Liver (tissue), 9 donors: ENCODE data around the gene CFAP97D1. TPM values are rescaled to one million over a fixed set of nuclear protein-coding genes. Genes with fewer than 3 reads are reported as not detected.

ENCODE experiments used
- DNase-seq: peaks from one replicate; pipeline ENCODE4 v3.0.0-alpha.2; 2017; ENCODE audit warnings: low spot score
- H3K27ac ChIP-seq, 2 donors: one replicate each; pipeline ENCODE4 v1.7.0; 2013; ENCODE audit warnings: inconsistent platforms in 2 of 2, low read length in 2 of 2, control low read depth in 1 of 2, low read depth in 1 of 2, mild to moderate bottlenecking in 1 of 2
- H3K27me3 ChIP-seq, 4 donors: one replicate each; pipeline versions ENCODE4 v1.6.1 to v1.7.0; 2013; ENCODE audit warnings: low read length in 3 of 4, inconsistent platforms in 1 of 4, mild to moderate bottlenecking in 1 of 4, moderate library complexity in 1 of 4; ENCODE audit not compliant: control insufficient read depth in 4 of 4, insufficient read depth in 4 of 4
- H3K36me3 ChIP-seq, 4 donors: one replicate each; pipeline versions ENCODE4 v1.6.1 to v1.7.0; 2013; ENCODE audit warnings: low read length in 3 of 4, mild to moderate bottlenecking in 3 of 4, low read depth in 1 of 4, moderate library complexity in 1 of 4; ENCODE audit not compliant: control insufficient read depth in 4 of 4, insufficient read depth in 3 of 4
- H3K4me1 ChIP-seq, 4 donors: one replicate each; pipeline versions ENCODE4 v1.6.1 to v1.7.0; 2013; ENCODE audit warnings: low read length in 3 of 4, mild to moderate bottlenecking in 3 of 4, moderate library complexity in 1 of 4; ENCODE audit not compliant: control insufficient read depth in 4 of 4, insufficient read depth in 4 of 4
- H3K4me3 ChIP-seq, 3 donors: one replicate each; pipeline versions ENCODE4 v1.6.1 to v1.7.0; 2013; ENCODE audit warnings: low read length in 3 of 3, control low read depth in 1 of 3, low read depth in 1 of 3, mild to moderate bottlenecking in 1 of 3
- H3K9ac ChIP-seq, 2 donors: one replicate each; pipeline ENCODE4 v1.7.0; 2013; ENCODE audit warnings: low read length in 2 of 2, mild to moderate bottlenecking in 2 of 2, moderate library complexity in 2 of 2, control low read depth in 1 of 2, low read depth in 1 of 2
- H3K9me3 ChIP-seq, 4 donors: one replicate each; pipeline versions ENCODE4 v1.6.1 to v1.7.0; 2013; ENCODE audit warnings: low read length in 3 of 4; ENCODE audit not compliant: control insufficient read depth in 4 of 4
- ATF3 ChIP-seq: IDR thresholded peaks from 2 replicates; pipeline ENCODE4 v1.6.1; 2016; ENCODE audit warnings: antibody characterized with exemption
- EGR1 ChIP-seq, 2 donors: IDR thresholded peaks; 2 replicates each; pipeline ENCODE4 v1.6.1; 2016 to 2018; ENCODE audit warnings: antibody characterized with exemption in 2 of 2, low read depth in 2 of 2
- FOXA1 ChIP-seq: IDR thresholded peaks from 2 replicates; pipeline ENCODE4 v1.6.1; 2016; ENCODE audit warnings: antibody characterized with exemption
- FOXA2 ChIP-seq: IDR thresholded peaks from 2 replicates; pipeline ENCODE4 v1.6.1; 2016; ENCODE audit warnings: antibody characterized with exemption
- GABPA ChIP-seq, 2 donors: IDR thresholded peaks in 1 of 2; conservative IDR thresholded peaks in 1 of 2; 2 replicates each; pipeline ENCODE4 v1.6.1; 2016; ENCODE audit warnings: antibody characterized with exemption in 2 of 2, mild to moderate bottlenecking in 1 of 2, moderate library complexity in 1 of 2
- HNF4A ChIP-seq, 2 donors: conservative IDR thresholded peaks; 2 replicates each; pipeline ENCODE4 v1.6.1; 2016; ENCODE audit warnings: antibody characterized with exemption in 2 of 2, mild to moderate bottlenecking in 2 of 2
- HNF4G ChIP-seq: IDR thresholded peaks from 2 replicates; pipeline ENCODE4 v1.6.1; 2016; ENCODE audit warnings: antibody characterized with exemption
- JUND ChIP-seq, 2 donors: IDR thresholded peaks; 2 replicates each; pipeline ENCODE4 v1.6.1; 2016; ENCODE audit warnings: antibody characterized with exemption in 2 of 2
- NR2F2 ChIP-seq: IDR thresholded peaks from 2 replicates; pipeline ENCODE4 v1.6.1; 2016; ENCODE audit warnings: antibody characterized with exemption
- RAD21 ChIP-seq, 2 donors: IDR thresholded peaks; 2 replicates each; pipeline ENCODE4 v1.6.1; 2016; ENCODE audit warnings: antibody characterized with exemption in 2 of 2, mild to moderate bottlenecking in 2 of 2
- REST ChIP-seq: IDR thresholded peaks from 2 replicates; pipeline ENCODE4 v1.6.1; 2016; ENCODE audit warnings: antibody characterized with exemption, mild to moderate bottlenecking
- RXRA ChIP-seq, 2 donors: IDR thresholded peaks; 2 replicates each; pipeline ENCODE4 v1.6.1; 2017 to 2018; ENCODE audit warnings: antibody characterized with exemption in 2 of 2, mild to moderate bottlenecking in 1 of 2
- SP1 ChIP-seq: IDR thresholded peaks from 2 replicates; pipeline ENCODE4 v1.6.1; 2018; ENCODE audit warnings: antibody characterized with exemption, mild to moderate bottlenecking
- TAF1 ChIP-seq: conservative IDR thresholded peaks from 2 replicates; pipeline ENCODE4 v1.6.1; 2016; ENCODE audit warnings: antibody characterized with exemption, mild to moderate bottlenecking
- YY1 ChIP-seq: IDR thresholded peaks from 2 replicates; pipeline ENCODE4 v1.6.1; 2016; ENCODE audit warnings: antibody characterized with exemption, mild to moderate bottlenecking
- ZBTB33 ChIP-seq: IDR thresholded peaks from 2 replicates; pipeline ENCODE4 v1.6.1; 2016; ENCODE audit warnings: antibody characterized with exemption
- WGBS: extraction: QIAGEN DNeasy Blood & Tissue Kit; methylation state at CpG from one replicate; pipeline ENCODE4 v1.1.7; 2013; 5-methylcytosine and 5-hydroxymethylcytosine counted together
- polyA plus RNA-seq, 2 donors: library from polyadenylated mRNA; stranded (reverse) in 1 of 2; unstranded in 1 of 2; fragments of 200-250 nt in 1 of 2; fragments of >200 nt in 1 of 2; fragmentation: Nextera tagmentation in 1 of 2; extraction: Ambion mirVana in 1 of 2; gene quantifications; one replicate each; pipeline versions ENCODE4 v1.2.1 to v1.2.3, GENCODE V29; 2013 to 2015
- total RNA-seq, 2 donors: library from RNA; depleted of rRNA; stranded (reverse); fragments of >200 nt; gene quantifications; one replicate each; pipeline ENCODE4 v1.2.3, GENCODE V29; 2014
- TF ChIP-seq, protein P1 (sequence below): IDR thresholded peaks from 2 replicates; pipeline ENCODE4 v1.6.1; 2016; ENCODE audit warnings: antibody characterized with exemption
- donor health status: healthy.
- donor health status: healthy.
- donor health status: healthy.
- donor health status: healthy.
- donor health status: healthy.

Gene CFAP97D1
- total and polyA plus RNA-seq, 4 donors, result 0.08 TPM; not detected in 3

GRCh38 chr17:43758497-43759174 lies 21.6 kb upstream of the CFAP97D1 start, which contains the start of gene SOST (continued):
- TF ChIP-seq REST (no peak), FOXA2 (no peak), EGR1 (IDR thresholded peaks at IDR 0.05; ENCODE audit: low read depth in 2 of 2) (no peak), TAF1 (no peak), HNF4A (conservative IDR thresholded peaks at IDR 0.05) (no peak)
- TF ChIP-seq, protein P1, sequence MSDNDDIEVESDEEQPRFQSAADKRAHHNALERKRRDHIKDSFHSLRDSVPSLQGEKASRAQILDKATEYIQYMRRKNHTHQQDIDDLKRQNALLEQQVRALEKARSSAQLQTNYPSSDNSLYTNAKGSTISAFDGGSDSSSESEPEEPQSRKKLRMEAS, result no peak

DNA sequence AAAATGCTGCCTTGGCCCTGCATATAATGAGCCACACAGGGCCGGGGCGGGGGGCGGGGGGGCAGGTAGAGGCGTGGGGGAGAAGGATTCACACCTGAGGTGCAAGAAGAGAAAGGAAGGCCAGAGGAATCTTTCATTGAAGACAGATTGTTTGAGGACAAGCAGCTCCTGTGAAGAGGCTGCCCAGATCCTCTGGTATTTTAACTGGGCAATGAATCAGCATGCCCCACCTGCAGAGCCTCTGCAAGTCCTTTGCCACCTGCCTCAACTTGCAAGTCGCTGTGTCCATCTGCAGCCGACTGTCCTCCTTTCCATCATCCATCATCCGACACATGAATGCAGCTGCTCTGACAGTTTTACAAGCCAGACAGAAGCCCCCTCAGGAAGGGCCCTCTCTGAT lies 20.4 kb upstream of the CFAP97D1 start:
- 43% methylated on average over 7 of the region's 7 CpGs for WGBS
- H3K27ac ChIP-seq, result no peak overlapping the region
- H3K9me3 ChIP-seq, result no peaks in the 10 kb centered on the region
- no peak overlapping the region for H3K9ac ChIP-seq
- no peak overlapping the region for H3K4me3 ChIP-seq
- peaks cover 0 to 1% (median 0%) of the 10 kb centered on the region in 4 donors for H3K36me3 ChIP-seq
- TF ChIP-seq NR2F2 (no peak), JUND (IDR thresholded peaks at IDR 0.05) (no peak), GABPA (IDR thresholded peaks at IDR 0.05 in 1 of 2, conservative IDR thresholded peaks at IDR 0.05 in 1 of 2) (no peak), HNF4A (conservative IDR thresholded peaks at IDR 0.05) (no peak), RXRA (IDR thresholded peaks at IDR 0.05) (no peak), REST (no peak), RAD21 (IDR thresholded peaks at IDR 0.05) (no peak), FOXA2 (no peak), EGR1 (IDR thresholded peaks at IDR 0.05; ENCODE audit: low read depth in 2 of 2) (no peak), FOXA1 (no peak), ZBTB33 (no peak), HNF4G (no peak), YY1 (no peak), ATF3 (no peak), SP1 (no peak), TAF1 (no peak)
- TF ChIP-seq, protein P1, result no peak
- no peak for DNase-seq
- peaks cover 3 to 9% (median 5%) of the 10 kb centered on the region in 4 donors for H3K4me1 ChIP-seq
- H3K27me3 ChIP-seq, result peaks cover 0 to 7% (median 2%) of the 10 kb centered on the region in 4 donors
